OCI-LY1 (cell line): ENCODE data around the gene SUPT4H1.

Source experiments
- H2AFZ ChIP-seq: fragments of 200-600 bp; sonication (generic), shearing (Covaris generic); 2 replicates; pipeline ENCODE4 v1.6.0; 2014; ENCODE audit warnings: antibody characterized with exemption, mild to moderate bottlenecking, low read length
- H3F3A ChIP-seq: fragments of 200-600 bp; sonication (generic), shearing (Covaris generic); 2 replicates; pipeline ENCODE4 v1.6.0; 2014; ENCODE audit warnings: mild to moderate bottlenecking, antibody characterized with exemption, low read length, moderate library complexity; ENCODE audit not compliant: insufficient read depth
- H3K27ac ChIP-seq: fragments of 200-600 bp; sonication (generic); 2 replicates; pipeline ENCODE4 v1.5.1; 2014; ENCODE audit warnings: low read length, mixed run types, mild to moderate bottlenecking, low read depth; ENCODE audit not compliant: poor library complexity, severe bottlenecking
- H3K27me3 ChIP-seq: fragments of 200-600 bp; sonication (generic); 2 replicates; pipeline ENCODE4 v1.6.0; 2014; ENCODE audit warnings: antibody characterized with exemption, mild to moderate bottlenecking, low read length, moderate library complexity; ENCODE audit not compliant: insufficient read depth
- H3K36me3 ChIP-seq: fragments of 200-600 bp; sonication (generic); 2 replicates; pipeline ENCODE4 v1.6.1; 2014; ENCODE audit warnings: mild to moderate bottlenecking, antibody characterized with exemption, low read length, moderate library complexity, mixed read lengths; ENCODE audit not compliant: insufficient read depth
- H3K4me1 ChIP-seq: fragments of 200-600 bp; sonication (generic); 2 replicates; pipeline ENCODE4 v1.5.1; 2014; ENCODE audit warnings: mild to moderate bottlenecking, low read length, moderate library complexity; ENCODE audit not compliant: insufficient read depth, severe bottlenecking
- H3K4me2 ChIP-seq: fragments of 200-600 bp; sonication (generic), shearing (Covaris generic); 2 replicates; pipeline ENCODE4 v1.6.1; 2014; ENCODE audit warnings: low read length
- H3K4me3 ChIP-seq: fragments of 200-600 bp; sonication (generic); 2 replicates; pipeline ENCODE4 v1.5.1; 2014; ENCODE audit warnings: low read length, low read depth, mild to moderate bottlenecking, mixed read lengths; ENCODE audit not compliant: poor library complexity, severe bottlenecking
- H3K79me2 ChIP-seq: fragments of 200-600 bp; shearing (Covaris generic); 2 replicates; pipeline ENCODE4 v1.6.1; 2016; ENCODE audit warnings: mixed run types, low read length, mixed read lengths; ENCODE audit not compliant: insufficient read depth
- H3K9ac ChIP-seq: fragments of 200-600 bp; sonication (generic), shearing (Covaris generic); 2 replicates; pipeline ENCODE4 v1.6.1; 2014; ENCODE audit warnings: mild to moderate bottlenecking, low read length, mixed read lengths
- H3K9me2 ChIP-seq: fragments of 200-600 bp; sonication (generic), shearing (Covaris generic); 2 replicates; pipeline ENCODE4 v1.6.1; 2014; ENCODE audit warnings: low read depth, mild to moderate bottlenecking, low read length, mixed read lengths
- H3K9me3 ChIP-seq: fragments of 200-600 bp; shearing (Covaris generic); 2 replicates; pipeline ENCODE4 v1.6.1; 2014; ENCODE audit warnings: low read length, mixed read lengths
- H4K20me1 ChIP-seq: fragments of 200-600 bp; sonication (generic), shearing (Covaris generic); 2 replicates; pipeline ENCODE4 v1.6.0; 2016; ENCODE audit warnings: mild to moderate bottlenecking, low read length; ENCODE audit not compliant: insufficient read depth
- EZH2 ChIP-seq: fragments of 200-600 bp; sonication (generic), shearing (Covaris generic); IDR thresholded peaks from 2 replicates; pipeline ENCODE4 v1.8.0; 2017; ENCODE audit warnings: borderline replicate concordance, mixed run types, mild to moderate bottlenecking, antibody characterized with exemption, low read length, moderate library complexity, mixed read lengths
- TF ChIP-seq, protein P1 (sequence below): fragments of 200-600 bp; sonication (generic), shearing (Covaris generic); IDR thresholded peaks from 2 replicates; pipeline ENCODE4 v1.5.1; 2017; ENCODE audit warnings: mild to moderate bottlenecking, antibody characterized with exemption, low read length, moderate library complexity, mixed read lengths

SUPT4H1 gene

DNA sequence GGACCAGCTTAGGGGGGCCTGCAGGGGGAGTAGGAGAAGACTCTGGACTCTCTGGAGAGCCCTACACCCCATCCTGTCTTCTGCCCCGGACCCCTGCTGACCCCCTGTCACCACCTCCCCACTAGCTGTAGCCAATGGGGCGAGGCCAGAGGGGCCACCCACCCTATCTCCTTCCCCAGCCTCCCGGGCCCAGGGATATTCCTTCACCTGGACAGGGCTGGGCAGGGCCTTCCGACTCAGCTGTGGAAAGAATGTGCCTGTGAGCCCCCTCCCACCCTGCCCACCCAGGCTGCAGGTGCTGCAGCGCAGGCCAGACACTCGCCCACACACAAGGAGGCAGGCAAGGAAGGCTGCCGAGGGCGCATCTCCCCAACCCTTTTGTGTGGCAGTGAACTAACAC lies 46.4 kb downstream of the SUPT4H1 start:
- no peaks in the 10 kb centered on the region for H3K4me1 ChIP-seq
- H3K27me3 ChIP-seq = no peaks in the 10 kb centered on the region

DNA sequence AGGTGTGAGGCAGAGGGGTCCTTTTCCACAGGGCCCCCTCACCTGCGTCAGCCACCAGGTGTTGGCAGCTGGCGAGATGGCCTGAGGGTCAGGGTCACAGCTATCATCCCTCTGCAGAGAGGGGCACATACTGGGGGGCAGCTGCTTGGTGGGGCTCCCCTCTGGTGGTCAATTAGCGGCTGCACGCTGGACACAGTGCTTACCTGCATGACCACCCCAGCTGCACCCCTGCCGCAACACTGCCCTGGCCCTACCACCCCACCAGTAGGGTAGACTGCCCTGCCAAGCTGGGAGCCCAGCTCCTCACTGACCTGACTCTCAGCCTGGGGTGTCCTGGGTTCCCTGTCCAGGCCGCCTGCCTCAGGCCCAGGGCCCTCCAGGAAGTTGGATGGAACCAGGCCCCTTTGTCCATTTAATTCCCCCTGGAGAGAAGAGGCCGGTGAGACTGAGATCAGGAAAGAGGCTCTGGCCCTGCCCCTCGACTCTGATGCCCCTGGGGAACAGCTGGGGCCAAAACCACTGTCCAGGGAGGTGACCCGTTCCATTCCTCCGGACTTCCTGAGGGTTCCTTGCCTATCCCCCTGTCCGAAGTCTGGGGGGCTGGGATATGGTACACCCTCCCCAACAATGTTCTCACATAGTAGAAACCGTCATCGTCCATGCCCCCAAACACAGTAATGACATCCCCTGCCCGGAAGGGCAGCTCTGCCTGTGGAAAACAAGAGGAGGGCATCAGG lies 47.1 kb downstream of the SUPT4H1 start:
- H3F3A ChIP-seq = no peaks in the 10 kb centered on the region
- H3K9me3 ChIP-seq = no peaks in the 10 kb centered on the region
- H3K27ac ChIP-seq = no peak overlapping the region
- H3K4me1 ChIP-seq = no peaks in the 10 kb centered on the region
- H3K9me2 ChIP-seq = no peaks in the 10 kb centered on the region
- H3K9ac ChIP-seq = no peak overlapping the region
- TF ChIP-seq EZH2 = no peak
- TF ChIP-seq, protein P1, sequence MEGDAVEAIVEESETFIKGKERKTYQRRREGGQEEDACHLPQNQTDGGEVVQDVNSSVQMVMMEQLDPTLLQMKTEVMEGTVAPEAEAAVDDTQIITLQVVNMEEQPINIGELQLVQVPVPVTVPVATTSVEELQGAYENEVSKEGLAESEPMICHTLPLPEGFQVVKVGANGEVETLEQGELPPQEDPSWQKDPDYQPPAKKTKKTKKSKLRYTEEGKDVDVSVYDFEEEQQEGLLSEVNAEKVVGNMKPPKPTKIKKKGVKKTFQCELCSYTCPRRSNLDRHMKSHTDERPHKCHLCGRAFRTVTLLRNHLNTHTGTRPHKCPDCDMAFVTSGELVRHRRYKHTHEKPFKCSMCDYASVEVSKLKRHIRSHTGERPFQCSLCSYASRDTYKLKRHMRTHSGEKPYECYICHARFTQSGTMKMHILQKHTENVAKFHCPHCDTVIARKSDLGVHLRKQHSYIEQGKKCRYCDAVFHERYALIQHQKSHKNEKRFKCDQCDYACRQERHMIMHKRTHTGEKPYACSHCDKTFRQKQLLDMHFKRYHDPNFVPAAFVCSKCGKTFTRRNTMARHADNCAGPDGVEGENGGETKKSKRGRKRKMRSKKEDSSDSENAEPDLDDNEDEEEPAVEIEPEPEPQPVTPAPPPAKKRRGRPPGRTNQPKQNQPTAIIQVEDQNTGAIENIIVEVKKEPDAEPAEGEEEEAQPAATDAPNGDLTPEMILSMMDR = no peak
- no peaks in the 10 kb centered on the region for H3K27me3 ChIP-seq
- peaks cover 30% of the 10 kb centered on the region; the same call in 1 of the 2 replicates for H3K36me3 ChIP-seq
- H3K4me2 ChIP-seq = no peak overlapping the region
- H3K4me3 ChIP-seq = no peak overlapping the region
- H2AFZ ChIP-seq = no peak overlapping the region
- H4K20me1 ChIP-seq = no peaks in the 10 kb centered on the region
- H3K79me2 ChIP-seq = no peaks in the 10 kb centered on the region

More for the DNA sequence above, 46.4 kb downstream of the SUPT4H1 start:
- no peak overlapping the region for H3K9ac ChIP-seq
- no peak overlapping the region for H3K4me2 ChIP-seq
- H3K27ac ChIP-seq = no peak overlapping the region
- H2AFZ ChIP-seq = no peak overlapping the region
- H3K9me2 ChIP-seq = no peaks in the 10 kb centered on the region
- H3K4me3 ChIP-seq = no peak overlapping the region
- no peaks in the 10 kb centered on the region for H4K20me1 ChIP-seq
- H3K9me3 ChIP-seq = no peaks in the 10 kb centered on the region
- no peak for TF ChIP-seq EZH2
- TF ChIP-seq, protein P1 = no peak
- H3K36me3 ChIP-seq = peaks cover 30% of the 10 kb centered on the region; the same call in 1 of the 2 replicates
- no peaks in the 10 kb centered on the region for H3F3A ChIP-seq
- H3K79me2 ChIP-seq = no peaks in the 10 kb centered on the region

- H3K9ac ChIP-seq = no peak overlapping the region
- no peaks in the 10 kb centered on the region for H4K20me1 ChIP-seq
- TF ChIP-seq, protein P1 = peak; percentile 89
- no peak for TF ChIP-seq EZH2
- H3K4me3 ChIP-seq = no peak overlapping the region
- no peaks in the 10 kb centered on the region for H3K9me2 ChIP-seq
- H3F3A ChIP-seq = no peaks in the 10 kb centered on the region
- no peaks in the 10 kb centered on the region for H3K9me3 ChIP-seq
- no peak overlapping the region for H2AFZ ChIP-seq
- H3K27me3 ChIP-seq = no peaks in the 10 kb centered on the region
- H3K4me1 ChIP-seq = no peaks in the 10 kb centered on the region
- H3K4me2 ChIP-seq = no peak overlapping the region
- no peak overlapping the region for H3K27ac ChIP-seq
- H3K79me2 ChIP-seq = no peaks in the 10 kb centered on the region
- H3K36me3 ChIP-seq = peaks cover 29% of the 10 kb centered on the region; the same call in 1 of the 2 replicates
Observed at GRCh38 chr17:58303971-58304749, 47.8 kb downstream of the SUPT4H1 start.
